WTC11 (cell line): Measurements from ENCODE around the gene ATP11A. TPM values are rescaled to one million over a fixed set of nuclear protein-coding genes. Genes with fewer than 3 reads are reported as not detected.

ENCODE experiments used
- ATAC-seq: fragments of 200-7000 bp; cut with Tn5 transposase; 2 replicates; pipeline ENCODE4 v1.10.0; 2021; ENCODE audit warnings: mild to moderate bottlenecking, moderate library complexity
- CTCF ChIA-PET: fragments of 300-600 bp; sonication (Branson Sonifier 250); formaldehyde crosslinking; loops from one replicate; lab custom pipeline; 2021; ENCODE audit warnings: antibody characterized with exemption; lab: Charles Lee
- POLR2A ChIA-PET: fragments of 350-600 bp; sonication (Branson Sonifier 250); formaldehyde crosslinking; loops from one replicate; lab custom pipeline; 2021; ENCODE audit warnings: antibody characterized with exemption; lab: Charles Lee
- DNase-seq: peaks from one replicate; pipeline ENCODE4 v3.0.0; 2021; ENCODE audit warnings: low spot score
- H3K27ac Mint-ChIP-seq: 2 replicates; pipeline ENCODE4 v1.8.0; 2021; ENCODE audit warnings: mixed read lengths
- H3K27me3 Mint-ChIP-seq: 2 replicates; pipeline ENCODE4 v1.8.0; 2021; ENCODE audit warnings: low read depth, mild to moderate bottlenecking, moderate library complexity, mixed read lengths
- H3K36me3 Mint-ChIP-seq: 2 replicates; pipeline ENCODE4 v1.8.0; 2021; ENCODE audit warnings: mixed read lengths
- H3K4me1 Mint-ChIP-seq: 2 replicates; pipeline ENCODE4 v1.8.0; 2022; ENCODE audit warnings: mixed read lengths
- H3K4me3 Mint-ChIP-seq: 2 replicates; pipeline ENCODE4 v1.8.0; 2021; ENCODE audit warnings: mild to moderate bottlenecking, moderate library complexity, mixed read lengths
- H3K9me3 Mint-ChIP-seq: 2 replicates; pipeline ENCODE4 v1.8.0; 2021; ENCODE audit warnings: mixed read lengths
- AR ChIP-seq: fragments of 250-450 bp; sonication (Bioruptor Pico); IDR thresholded peaks from 2 replicates; pipeline ENCODE4 v1.9.0; 2021; ENCODE audit warnings: mild to moderate bottlenecking
- E2F1 ChIP-seq: sonication (generic); formaldehyde crosslinking; IDR thresholded peaks from 2 replicates; pipeline ENCODE4 v1.8.0; 2022; ENCODE audit warnings: mild to moderate bottlenecking, missing genetic modification reagents
- E2F5 ChIP-seq: sonication (generic); formaldehyde crosslinking; IDR thresholded peaks from 2 replicates; pipeline ENCODE4 v1.8.1; 2022; ENCODE audit warnings: mild to moderate bottlenecking, moderate library complexity, missing genetic modification reagents
- ETV6 ChIP-seq: sonication (generic); formaldehyde crosslinking; IDR thresholded peaks from 2 replicates; pipeline ENCODE4 v1.8.1; 2022; ENCODE audit warnings: mild to moderate bottlenecking, missing genetic modification reagents
- FOXK1 ChIP-seq: sonication (generic); formaldehyde crosslinking; IDR thresholded peaks from 2 replicates; pipeline ENCODE4 v1.8.0; 2022; ENCODE audit warnings: mild to moderate bottlenecking, moderate library complexity, missing genetic modification reagents
- HMGXB4 ChIP-seq: sonication (generic); formaldehyde crosslinking; IDR thresholded peaks from 2 replicates; pipeline ENCODE4 v1.8.1; 2023; ENCODE audit warnings: mild to moderate bottlenecking, moderate library complexity, missing genetic modification reagents
- KAT7 ChIP-seq: sonication (generic); formaldehyde crosslinking; IDR thresholded peaks from 2 replicates; pipeline ENCODE4 v1.8.1; 2023; ENCODE audit warnings: missing genetic modification reagents, mild to moderate bottlenecking, borderline replicate concordance
- MYBL2 ChIP-seq: sonication (generic); formaldehyde crosslinking; IDR thresholded peaks from 2 replicates; pipeline ENCODE4 v1.8.1; 2023; ENCODE audit warnings: mild to moderate bottlenecking, moderate library complexity, missing genetic modification reagents
- NFYB ChIP-seq: sonication (generic); formaldehyde crosslinking; conservative IDR thresholded peaks from 2 replicates; pipeline ENCODE4 v1.8.0; 2022; ENCODE audit warnings: low read depth, missing genetic modification reagents
- NR3C1 ChIP-seq: sonication (generic); formaldehyde crosslinking; conservative IDR thresholded peaks from 2 replicates; pipeline ENCODE4 v1.8.1; 2023; ENCODE audit warnings: low read depth, mild to moderate bottlenecking, missing genetic modification reagents
- PRDM15 ChIP-seq: sonication (generic); formaldehyde crosslinking; IDR thresholded peaks from 2 replicates; pipeline ENCODE4 v1.8.0; 2022; ENCODE audit warnings: missing genetic modification reagents
- PREB ChIP-seq: sonication (generic); formaldehyde crosslinking; IDR thresholded peaks from 2 replicates; pipeline ENCODE4 v1.8.1; 2022; ENCODE audit warnings: mild to moderate bottlenecking, missing genetic modification reagents, moderate library complexity, borderline replicate concordance
- RORB ChIP-seq: fragments of 250-450 bp; sonication (Bioruptor Pico); IDR thresholded peaks from 2 replicates; pipeline ENCODE4 v1.9.0; 2021; ENCODE audit warnings: mild to moderate bottlenecking
- SOX15 ChIP-seq: fragments of 250-450 bp; sonication (Bioruptor Pico); IDR thresholded peaks from 2 replicates; pipeline ENCODE4 v1.9.0; 2021; ENCODE audit warnings: mild to moderate bottlenecking
- SP1 ChIP-seq: sonication (generic); formaldehyde crosslinking; conservative IDR thresholded peaks from 2 replicates; pipeline ENCODE4 v1.8.1; 2022; ENCODE audit warnings: missing genetic modification reagents
- STAT6 ChIP-seq: sonication (generic); formaldehyde crosslinking; conservative IDR thresholded peaks from 2 replicates; pipeline ENCODE4 v1.8.1; 2023; ENCODE audit warnings: mild to moderate bottlenecking, low read depth, missing genetic modification reagents, moderate library complexity
- TEAD1 ChIP-seq: sonication (generic); formaldehyde crosslinking; IDR thresholded peaks from 2 replicates; pipeline ENCODE4 v1.8.0; 2022; ENCODE audit warnings: mild to moderate bottlenecking, missing genetic modification reagents
- ZNF232 ChIP-seq: sonication (generic); formaldehyde crosslinking; IDR thresholded peaks from 2 replicates; pipeline ENCODE4 v1.8.0; 2022; ENCODE audit warnings: mild to moderate bottlenecking, missing genetic modification reagents
- ZNF671 ChIP-seq: fragments of 250-450 bp; sonication (Bioruptor Pico); IDR thresholded peaks from 2 replicates; pipeline ENCODE4 v1.8.0; 2021; ENCODE audit warnings: mild to moderate bottlenecking
- total RNA-seq: library from RNA; stranded (reverse); gene quantifications from 3 replicates; pipeline ENCODE4 v1.2.3, GENCODE V29; 2021

The ATP11A gene
- total RNA-seq, 1 experiment from 2014 or later = 100 TPM

- no peak for TF ChIP-seq AR (CRISPR knock-in tag)
- TF ChIP-seq PREB = no peak
- TF ChIP-seq FOXK1 (CRISPR knock-in tag) = no peak
- TF ChIP-seq ZNF232 (CRISPR knock-in tag) = no peak
- TF ChIP-seq PRDM15 = no peak
Measured at GRCh38 chr13:112890316-112891145, 200.7 kb downstream of the ATP11A start (continued).

GRCh38 chr13:112891477-112892401 is 201.9 kb downstream of the ATP11A start:
- Mint-ChIP-seq H3K27ac (peak overlapping the region; percentile 65), H3K4me1 (peaks cover 44% of the 10 kb centered on the region), H3K27me3 (peaks cover 40% of the 10 kb centered on the region), H3K9me3 (no peaks in the 10 kb centered on the region), H3K36me3 (no peaks in the 10 kb centered on the region), H3K4me3 (peak overlapping the region; percentile 64)
- peak; percentile 10 for ATAC-seq
- POLR2A ChIA-PET = interaction anchor here (0.6 to 1.5 kb wide), 2 partner anchors 14 to 101 kb away, joined by 3 to 4 read pairs; no protein-coding TSS in a partner anchor
- DNase-seq = peak; percentile 52
- CTCF ChIA-PET = interaction anchor here (0.6 to 2.5 kb wide), 5 partner anchors 9 to 285 kb away, joined by 3 to 11 read pairs (median 3); no protein-coding TSS in a partner anchor
- no peak for TF ChIP-seq E2F1 (CRISPR knock-in tag)
- peak; percentile 55; the same call in 1 of the 2 replicates for TF ChIP-seq MYBL2 (CRISPR knock-in tag)
- peak; percentile 68; the same call in 1 of the 2 replicates for TF ChIP-seq TEAD1 (CRISPR knock-in tag)
- no peak for TF ChIP-seq STAT6 (CRISPR knock-in tag)
- TF ChIP-seq KAT7 (CRISPR knock-in tag) = no peak
- no peak for TF ChIP-seq ETV6 (CRISPR knock-in tag)
- TF ChIP-seq SOX15 (CRISPR knock-in tag) = no peak
- no peak for TF ChIP-seq HMGXB4 (CRISPR knock-in tag)
- no peak for TF ChIP-seq NR3C1 (CRISPR knock-in tag)
- 0 out of 2 replicates have a peak, but pooled peaks have one; percentile 42 for TF ChIP-seq E2F5 (CRISPR knock-in tag)
- no peak for TF ChIP-seq ZNF671 (CRISPR knock-in tag)
- TF ChIP-seq RORB = no peak
- no peak for TF ChIP-seq NFYB
- TF ChIP-seq SP1 (CRISPR knock-in tag) = peak; percentile 66
